ENCODE measurements around the gene THUMPD3.

The THUMPD3 gene

DNA sequence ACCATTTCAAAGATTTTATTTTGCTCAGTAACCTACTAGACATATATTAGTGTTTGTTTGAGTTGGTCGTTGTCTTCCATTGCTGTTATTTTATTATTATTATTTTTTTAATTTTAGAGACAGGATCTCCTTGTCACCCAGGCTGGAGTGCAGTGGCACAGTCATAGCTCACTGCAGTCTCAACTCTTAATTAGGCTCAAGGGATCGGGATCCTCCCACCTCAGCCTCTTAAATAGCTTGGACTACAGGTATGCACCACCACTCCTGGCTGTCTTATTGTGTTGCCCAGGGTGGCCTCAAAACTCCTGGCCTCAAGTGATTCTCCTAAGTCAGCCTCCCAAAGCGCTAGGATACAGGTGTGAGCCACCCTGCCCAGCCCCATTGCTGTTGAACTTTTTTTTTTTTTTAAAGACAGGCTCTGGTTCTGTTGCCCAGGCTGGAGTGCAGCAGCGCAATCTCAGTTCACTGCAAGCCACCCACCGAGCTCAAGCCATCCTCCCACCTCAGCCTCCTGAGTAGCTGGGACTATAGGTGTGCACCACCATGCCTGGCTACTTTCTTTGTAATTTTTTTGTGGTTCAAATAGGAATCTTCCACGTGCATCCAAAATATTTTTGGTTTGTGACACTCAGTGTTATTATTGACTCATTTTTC, 52.8 kb downstream of the THUMPD3 start:
- FAIRE-seq = no peak
- DNase-seq (ENCODE audit: insufficient read length, low spot score) = no peak

- DNase-seq (ENCODE audit: insufficient read length, low spot score) (no peak), FAIRE-seq (no peak)
These were observed 53.4 kb downstream of the THUMPD3 start for GRCh38 chr3:9416139-9416780.

- FAIRE-seq = no peak
- DNase-seq (ENCODE audit: insufficient read length, low spot score) = no peak
These were observed 58.1 kb downstream of the THUMPD3 start for GRCh38 chr3:9420850-9421549.

- peak; percentile 33 for FAIRE-seq
- DNase-seq (ENCODE audit: insufficient read length, low spot score) = peak; percentile 81
These were observed 60.0 kb downstream of the THUMPD3 start for GRCh38 chr3:9422712-9423424.

GRCh38 chr3:9428411-9428810, 65.6 kb downstream of the THUMPD3 start:
- DNase-seq (ENCODE audit: insufficient read length, low spot score) = no peak
- no peak for FAIRE-seq

DNA sequence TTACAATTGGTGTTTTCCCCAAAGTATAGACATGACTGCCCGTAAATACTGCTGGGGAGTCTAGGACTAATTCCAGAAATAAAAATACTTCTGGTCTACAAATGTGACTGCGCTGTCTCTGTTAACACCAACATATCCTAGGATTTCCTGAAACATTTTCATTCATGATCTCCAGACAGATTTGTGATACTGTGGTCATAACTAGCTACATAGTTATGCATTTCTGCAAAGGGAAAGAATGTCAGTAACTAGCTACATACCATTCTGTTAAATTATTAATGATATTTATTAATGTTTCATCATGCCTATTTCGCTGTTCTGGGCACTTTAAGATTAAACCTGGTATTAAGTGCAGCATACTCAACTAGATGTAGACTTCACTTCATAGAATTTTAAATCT, 67.9 kb downstream of the THUMPD3 start:
- DNase-seq (ENCODE audit: insufficient read length, low spot score) (no peak), FAIRE-seq (no peak)

GRCh38 chr3:9433627-9434521, 71.0 kb downstream of the THUMPD3 start:
- DNase-seq (ENCODE audit: insufficient read length, low spot score) = no peak
- no peak for FAIRE-seq

GRCh38 chr3:9435316-9435715, 72.5 kb downstream of the THUMPD3 start:
- FAIRE-seq (no peak), DNase-seq (ENCODE audit: insufficient read length, low spot score) (no peak)
